HCT116 (cell line): ENCODE measurements around the gene IFI35.

Experiments
- EZH2 ChIP-seq: fragments of 200-600 bp; sonication (generic); IDR thresholded peaks from 2 replicates; pipeline ENCODE4 v1.6.1; 2017; ENCODE audit warnings: antibody characterized with exemption, mixed run types
- EZH2phosphoT487 ChIP-seq: fragments of 200-600 bp; IDR thresholded peaks from 2 replicates; pipeline ENCODE4 v1.6.1; 2018; ENCODE audit warnings: antibody characterized with exemption, borderline replicate concordance
- POLR2A ChIP-seq: IDR thresholded peaks from 2 replicates; pipeline ENCODE4 v1.7.0; 2011; ENCODE audit warnings: borderline replicate concordance; ENCODE audit not compliant: insufficient read depth, insufficient read length; ENCODE audit errors: extremely low read depth
- POLR2AphosphoS5 ChIP-seq: IDR thresholded peaks from 2 replicates; pipeline ENCODE4 v1.6.1; 2011; ENCODE audit warnings: mild to moderate bottlenecking, low read depth, low read length, moderate library complexity
- RAD21 ChIP-seq: IDR thresholded peaks from 2 replicates; pipeline ENCODE4 v1.6.1; 2012; ENCODE audit warnings: low read depth, mild to moderate bottlenecking
- SIN3A ChIP-seq: IDR thresholded peaks from 2 replicates; pipeline ENCODE4 v1.6.1; 2012; ENCODE audit warnings: low read depth
- SRF ChIP-seq: IDR thresholded peaks from 2 replicates; pipeline ENCODE4 v1.6.1; 2012; ENCODE audit warnings: low read depth
- TCF7L2 ChIP-seq: IDR thresholded peaks from 2 replicates; pipeline ENCODE4 v1.7.0; 2011; ENCODE audit warnings: borderline replicate concordance, inconsistent platforms; ENCODE audit not compliant: insufficient read depth, insufficient read length; ENCODE audit errors: extremely low read depth
- YY1 ChIP-seq: IDR thresholded peaks from 2 replicates; pipeline ENCODE4 v1.6.1; 2011; ENCODE audit warnings: low read length, low read depth, moderate library complexity, mild to moderate bottlenecking; ENCODE audit not compliant: insufficient replicate concordance; ENCODE audit errors: extremely low read depth
- ZNF274 ChIP-seq: fragments of 200-500 bp; sonication (Bioruptor generic); IDR thresholded peaks from 2 replicates; pipeline ENCODE4 v1.6.1; 2014; ENCODE audit warnings: mild to moderate bottlenecking, low read depth, low read length, inconsistent platforms
- TF ChIP-seq, protein P1 (sequence below), 3 experiments: fragments of 200-600 bp in 1 of 3; sonication (generic) in 1 of 3; IDR thresholded peaks in 2 of 3; conservative IDR thresholded peaks in 1 of 3; 2 replicates each; pipeline ENCODE4 v1.5.1; 2012 to 2017; ENCODE audit warnings: low read depth in 2 of 3, low read length in 2 of 3, antibody characterized with exemption in 1 of 3, borderline replicate concordance in 1 of 3, control low read depth in 1 of 3, mild to moderate bottlenecking in 1 of 3, mixed read lengths in 1 of 3, mixed run types in 1 of 3, moderate library complexity in 1 of 3; ENCODE audit not compliant: insufficient read depth in 1 of 3
- TF ChIP-seq, protein P2 (sequence below): IDR thresholded peaks from 2 replicates; pipeline ENCODE4 v1.6.1; 2011; ENCODE audit warnings: mild to moderate bottlenecking, low read length, moderate library complexity; ENCODE audit not compliant: insufficient replicate concordance; ENCODE audit errors: extremely low read depth

DNA sequence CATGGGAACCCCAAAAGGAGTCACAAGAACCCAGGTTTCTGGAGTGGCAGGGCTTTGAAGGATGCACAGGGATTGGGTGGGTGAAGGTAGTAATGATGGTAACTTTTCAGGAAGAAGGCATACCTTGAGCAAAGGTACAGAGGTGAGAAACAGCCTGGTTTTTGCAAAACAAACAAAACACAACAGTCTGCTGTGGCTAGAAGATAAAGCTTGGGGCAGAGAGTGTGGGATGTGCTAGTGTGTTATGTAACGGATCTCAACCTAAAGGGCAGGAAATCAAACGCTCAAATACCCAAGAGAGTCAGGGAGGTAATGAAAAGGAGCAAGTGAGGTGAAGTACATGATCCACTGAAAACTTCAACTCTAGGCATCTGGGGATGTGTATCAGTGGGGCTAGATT, 31.3 kb upstream of the IFI35 start:
- TF ChIP-seq, protein P1, sequence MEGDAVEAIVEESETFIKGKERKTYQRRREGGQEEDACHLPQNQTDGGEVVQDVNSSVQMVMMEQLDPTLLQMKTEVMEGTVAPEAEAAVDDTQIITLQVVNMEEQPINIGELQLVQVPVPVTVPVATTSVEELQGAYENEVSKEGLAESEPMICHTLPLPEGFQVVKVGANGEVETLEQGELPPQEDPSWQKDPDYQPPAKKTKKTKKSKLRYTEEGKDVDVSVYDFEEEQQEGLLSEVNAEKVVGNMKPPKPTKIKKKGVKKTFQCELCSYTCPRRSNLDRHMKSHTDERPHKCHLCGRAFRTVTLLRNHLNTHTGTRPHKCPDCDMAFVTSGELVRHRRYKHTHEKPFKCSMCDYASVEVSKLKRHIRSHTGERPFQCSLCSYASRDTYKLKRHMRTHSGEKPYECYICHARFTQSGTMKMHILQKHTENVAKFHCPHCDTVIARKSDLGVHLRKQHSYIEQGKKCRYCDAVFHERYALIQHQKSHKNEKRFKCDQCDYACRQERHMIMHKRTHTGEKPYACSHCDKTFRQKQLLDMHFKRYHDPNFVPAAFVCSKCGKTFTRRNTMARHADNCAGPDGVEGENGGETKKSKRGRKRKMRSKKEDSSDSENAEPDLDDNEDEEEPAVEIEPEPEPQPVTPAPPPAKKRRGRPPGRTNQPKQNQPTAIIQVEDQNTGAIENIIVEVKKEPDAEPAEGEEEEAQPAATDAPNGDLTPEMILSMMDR (IDR thresholded peaks at IDR 0.05 in 2 of 3, conservative IDR thresholded peaks at IDR 0.05 in 1 of 3; ENCODE audit: borderline replicate concordance in 1 of 3, insufficient read depth in 1 of 3, low read depth in 2 of 3, low read length in 2 of 3) = no peak
- TF ChIP-seq POLR2AphosphoS5 (no peak), ZNF274 (no peak), TCF7L2 (no peak), RAD21 (no peak), POLR2A (no peak), EZH2phosphoT487 (no peak), YY1 (no peak), SRF (no peak), EZH2 (no peak), SIN3A (no peak)
- TF ChIP-seq, protein P2, sequence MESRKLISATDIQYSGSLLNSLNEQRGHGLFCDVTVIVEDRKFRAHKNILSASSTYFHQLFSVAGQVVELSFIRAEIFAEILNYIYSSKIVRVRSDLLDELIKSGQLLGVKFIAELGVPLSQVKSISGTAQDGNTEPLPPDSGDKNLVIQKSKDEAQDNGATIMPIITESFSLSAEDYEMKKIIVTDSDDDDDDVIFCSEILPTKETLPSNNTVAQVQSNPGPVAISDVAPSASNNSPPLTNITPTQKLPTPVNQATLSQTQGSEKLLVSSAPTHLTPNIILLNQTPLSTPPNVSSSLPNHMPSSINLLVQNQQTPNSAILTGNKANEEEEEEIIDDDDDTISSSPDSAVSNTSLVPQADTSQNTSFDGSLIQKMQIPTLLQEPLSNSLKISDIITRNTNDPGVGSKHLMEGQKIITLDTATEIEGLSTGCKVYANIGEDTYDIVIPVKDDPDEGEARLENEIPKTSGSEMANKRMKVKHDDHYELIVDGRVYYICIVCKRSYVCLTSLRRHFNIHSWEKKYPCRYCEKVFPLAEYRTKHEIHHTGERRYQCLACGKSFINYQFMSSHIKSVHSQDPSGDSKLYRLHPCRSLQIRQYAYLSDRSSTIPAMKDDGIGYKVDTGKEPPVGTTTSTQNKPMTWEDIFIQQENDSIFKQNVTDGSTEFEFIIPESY = no peak
